NCI-H187 treated with DMSO at 0.1 percent for 48 hours (cell line): ENCODE results near the gene SPG21.
"Not testable (repeated sequence)": the region's sequence is repeated elsewhere in the genome, so short reads cannot be mapped to it uniquely, and the experiment has no call there.

ENCODE experiments used
- DNase-seq: peaks from one replicate; lab custom pipeline; 2025; lab: John Stamatoyannopoulos, UW

SPG21 gene, protein sequence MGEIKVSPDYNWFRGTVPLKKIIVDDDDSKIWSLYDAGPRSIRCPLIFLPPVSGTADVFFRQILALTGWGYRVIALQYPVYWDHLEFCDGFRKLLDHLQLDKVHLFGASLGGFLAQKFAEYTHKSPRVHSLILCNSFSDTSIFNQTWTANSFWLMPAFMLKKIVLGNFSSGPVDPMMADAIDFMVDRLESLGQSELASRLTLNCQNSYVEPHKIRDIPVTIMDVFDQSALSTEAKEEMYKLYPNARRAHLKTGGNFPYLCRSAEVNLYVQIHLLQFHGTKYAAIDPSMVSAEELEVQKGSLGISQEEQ

GRCh38 chr15:64989416-64990167 lies at the start of gene SPG21:
SPG21 (minus strand) TSS chr15:64989914; CDS start chr15:64983569, 6,345 bp downstream.
- DNase-seq = peak; percentile 32

DNA sequence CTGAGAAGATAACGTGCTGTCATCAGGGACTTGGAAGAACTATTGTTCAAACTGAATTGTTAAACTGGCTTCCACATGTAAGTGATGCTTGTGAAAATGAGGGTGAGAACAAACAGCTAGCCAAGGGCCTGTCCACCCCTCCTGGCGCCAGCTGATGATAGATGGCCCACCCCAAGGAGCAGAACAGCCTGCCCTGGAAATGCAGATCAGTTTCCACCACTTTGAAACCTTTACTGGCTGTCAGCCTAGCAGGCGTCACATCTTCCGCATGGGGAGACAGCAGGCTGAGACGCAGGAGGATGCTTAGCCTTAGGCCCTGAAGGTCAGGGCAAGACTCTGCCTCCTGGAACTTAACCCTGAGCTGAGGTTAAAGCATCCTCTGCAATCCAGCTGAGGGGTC lies 49.1 kb upstream of the SPG21 start:
- no peak for DNase-seq

DNA sequence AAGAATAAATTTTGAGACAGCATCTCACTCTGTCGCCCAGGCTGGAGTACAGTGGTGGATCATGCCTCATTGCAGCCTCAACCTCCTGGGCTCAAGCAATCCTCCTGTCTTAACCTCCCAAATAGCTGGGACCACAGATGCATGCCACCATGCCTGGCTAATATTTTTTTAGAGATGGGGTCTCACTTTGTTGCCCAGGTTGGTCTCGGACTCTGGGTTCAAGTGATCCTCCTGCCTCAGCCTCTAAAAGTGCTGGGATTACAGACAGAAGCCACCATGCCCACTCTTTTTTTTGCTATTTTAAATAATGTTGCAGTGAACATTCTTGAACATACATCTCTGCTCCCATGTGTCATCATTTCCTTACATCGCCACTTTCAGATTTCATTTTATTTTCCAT lies 48.7 kb upstream of the SPG21 start:
- no peak for DNase-seq

GRCh38 chr15:65037309-65037708 lies 47.6 kb upstream of the SPG21 start:
- DNase-seq = no peak

DNA sequence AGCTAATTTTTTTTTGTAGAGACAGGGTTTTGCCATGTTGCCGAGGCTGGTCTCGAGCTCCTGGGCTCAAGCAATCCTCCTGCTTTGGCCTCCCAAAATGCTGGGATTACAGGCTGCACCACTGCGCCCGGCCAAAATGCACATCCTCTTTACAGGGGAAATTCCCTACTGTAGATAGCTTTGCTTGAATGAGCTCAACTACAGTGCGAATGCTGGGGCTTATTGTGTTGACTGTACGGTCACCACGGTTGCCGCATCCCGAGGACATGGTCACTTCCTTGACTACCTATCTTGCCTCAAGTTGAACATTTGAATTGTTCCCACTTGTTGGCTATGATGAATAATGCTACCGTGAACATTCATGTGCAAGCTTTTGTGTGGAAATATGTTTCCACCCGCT lies 45.0 kb upstream of the SPG21 start:
- no peak for DNase-seq

DNA sequence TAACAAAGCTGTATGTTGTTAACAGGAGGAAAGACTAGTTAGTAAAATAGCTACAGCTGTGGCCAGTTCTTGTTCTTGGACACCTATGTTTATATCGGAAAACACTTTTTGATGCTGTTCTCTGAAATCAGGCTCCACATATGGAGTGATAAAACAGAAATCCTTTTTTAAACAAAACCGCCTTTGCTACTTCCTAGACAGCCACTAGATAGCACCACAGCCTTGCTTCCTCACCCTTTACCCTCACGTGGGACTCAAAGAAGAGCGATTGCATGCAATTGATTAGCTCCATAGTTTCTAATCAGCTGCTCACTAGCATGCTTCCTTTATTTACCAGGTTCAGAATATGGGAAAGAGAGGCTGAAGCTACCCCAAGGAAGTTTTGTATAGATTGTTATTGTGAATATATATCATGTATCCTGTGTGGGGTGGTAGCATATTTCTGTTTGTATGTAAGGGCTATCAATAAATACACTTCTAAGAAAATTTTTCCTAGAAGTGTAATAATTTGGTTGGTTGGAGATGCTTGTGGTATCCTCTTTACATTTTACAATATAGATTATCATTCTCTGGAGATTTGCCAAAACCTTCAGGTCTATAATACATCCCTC lies 44.0 kb upstream of the SPG21 start:
- DNase-seq = no peak

DNA sequence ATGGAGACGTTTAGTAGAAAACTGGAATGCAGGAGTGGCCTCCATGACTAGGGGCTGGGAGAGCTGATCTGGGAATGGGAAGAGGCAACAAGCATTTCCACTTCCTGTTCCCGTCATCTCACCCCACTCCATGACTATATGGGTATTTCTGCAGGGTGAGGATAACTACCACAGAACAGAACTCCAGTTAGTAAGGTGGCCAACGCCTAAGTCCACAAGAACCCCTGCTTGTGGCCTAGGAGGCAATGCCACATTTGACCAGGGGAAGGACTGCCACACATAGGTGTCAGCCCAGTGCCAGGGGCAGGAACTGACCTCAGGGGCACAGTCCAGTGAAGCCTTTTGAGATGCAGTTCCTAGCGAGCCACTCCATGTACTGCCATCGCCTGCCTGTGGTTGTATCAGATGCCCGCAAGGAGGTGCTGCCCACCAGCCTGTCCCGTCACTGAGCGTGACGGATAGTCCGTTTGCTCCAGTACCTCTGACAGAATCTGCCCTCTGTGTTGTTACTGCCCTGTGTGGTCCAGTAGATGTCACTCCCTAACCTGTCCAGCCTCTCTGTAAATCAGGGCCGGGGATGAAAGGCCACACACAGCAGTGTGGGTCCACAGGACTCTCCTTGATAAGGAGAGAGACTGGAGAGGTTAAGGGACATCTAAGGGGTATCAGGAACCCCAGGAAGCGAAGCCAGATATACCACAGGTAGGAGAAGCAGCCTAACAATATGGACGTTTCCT lies 43.3 kb upstream of the SPG21 start:
- DNase-seq = no peak

DNA sequence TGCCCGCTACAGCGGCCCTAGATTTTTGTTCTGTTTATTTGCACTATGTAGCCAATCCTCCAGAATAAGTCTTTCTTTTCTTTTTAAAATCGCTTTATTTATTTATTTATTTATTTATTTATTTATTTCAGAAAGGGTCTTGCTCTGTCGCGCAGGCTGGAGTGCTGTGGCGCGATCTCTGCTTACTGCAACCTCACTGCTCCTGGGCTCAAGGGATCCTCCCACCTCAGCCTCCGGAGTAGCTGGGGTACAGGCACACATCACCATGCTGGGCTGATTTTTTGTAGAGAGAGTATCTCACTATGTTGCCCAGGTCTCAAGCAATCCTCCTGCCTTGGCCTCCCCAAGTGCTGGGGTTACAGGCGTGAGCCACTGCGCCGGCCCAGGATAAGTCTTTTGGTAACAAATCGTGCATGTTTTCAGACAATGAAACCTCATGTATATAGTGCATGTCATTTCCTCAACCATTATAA lies 40.1 kb upstream of the SPG21 start:
- no peak for DNase-seq

DNA sequence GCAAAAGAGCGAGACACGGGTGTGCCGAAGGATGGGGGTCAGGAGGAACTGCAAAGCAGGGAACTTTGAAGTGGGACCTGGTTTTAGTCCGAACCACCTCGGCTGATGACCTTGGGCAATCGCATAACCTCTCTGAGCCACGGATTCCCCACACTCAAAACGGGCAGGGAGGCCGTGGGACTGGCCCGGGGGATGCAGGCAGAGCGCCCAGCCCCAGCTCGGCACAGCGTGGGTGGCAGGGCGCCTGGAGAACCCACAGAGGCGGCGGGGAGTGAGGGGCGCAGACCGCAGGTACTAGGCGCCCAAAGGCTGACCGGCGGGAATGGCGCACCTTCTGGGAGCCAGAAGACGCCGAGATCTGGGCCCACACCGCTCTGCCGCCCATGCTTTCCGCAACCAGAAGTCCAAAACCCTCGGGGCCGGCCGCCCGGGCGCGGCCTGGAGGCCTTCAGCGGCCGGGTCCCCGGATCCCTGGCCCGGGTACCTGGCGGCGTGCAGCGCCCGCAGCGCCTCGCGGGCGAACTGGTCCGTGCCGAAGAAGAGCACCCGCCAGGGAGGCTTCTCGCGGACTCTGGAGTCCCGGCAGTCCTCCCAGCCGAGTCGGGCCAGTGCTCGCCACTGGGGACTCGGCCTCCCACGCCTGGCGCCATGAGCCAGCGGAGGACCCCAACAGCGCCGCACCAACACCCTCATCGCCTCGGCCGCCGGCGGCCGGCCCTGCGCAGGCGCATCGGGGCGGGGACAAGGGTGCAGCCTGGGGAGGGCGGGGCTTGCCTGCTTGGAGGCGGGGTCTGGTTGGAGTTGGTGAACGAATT lies 39.4 kb upstream of the SPG21 start, which contains the start of gene MTFMT:
MTFMT (minus strand) TSS at position 719 of the 815 bp plus-strand sequence; CDS start at position 693, 26 bp downstream.
- no peak for DNase-seq

- no peak for DNase-seq
These were observed 38.6 kb upstream of the SPG21 start for GRCh38 chr15:65028338-65028737.

DNA sequence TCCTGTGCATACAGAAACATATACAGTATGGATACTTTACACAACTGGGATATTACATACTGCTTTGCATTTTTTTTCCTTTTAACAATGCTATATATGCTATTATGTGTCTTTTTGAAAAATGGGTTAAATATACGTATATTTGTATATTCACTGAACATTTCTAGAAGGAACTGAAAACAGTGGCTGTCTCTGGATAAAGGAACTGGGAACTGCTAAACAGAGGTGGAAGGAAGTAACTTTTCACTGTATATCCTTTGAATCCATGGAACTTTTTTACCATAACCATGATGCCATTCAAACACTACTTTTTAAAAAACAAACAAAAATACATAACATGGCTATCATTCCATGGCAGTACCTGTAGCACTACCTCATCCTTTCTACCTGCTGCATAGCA lies 37.9 kb upstream of the SPG21 start:
- no peak for DNase-seq

DNA sequence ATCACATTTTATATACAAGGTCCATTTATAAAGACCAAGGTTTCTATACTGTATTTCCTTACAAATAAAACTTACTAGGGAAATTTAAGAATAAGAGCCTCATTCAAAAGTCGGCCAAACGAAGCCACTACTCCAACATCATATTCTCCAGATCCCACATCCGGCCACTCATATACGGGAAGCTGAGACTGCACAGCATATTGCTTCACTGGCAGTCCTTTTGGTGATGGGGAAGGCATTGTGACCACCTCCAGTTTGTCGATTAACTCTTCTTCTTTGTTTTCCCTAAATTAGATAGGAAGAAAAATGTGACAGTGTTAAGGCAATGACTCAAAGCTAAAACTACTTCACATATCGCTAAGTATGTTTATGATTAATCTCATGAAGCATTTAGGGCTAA lies 37.0 kb upstream of the SPG21 start:
- DNase-seq = no peak

- DNase-seq = no peak
These were observed 31.8 kb upstream of the SPG21 start for GRCh38 chr15:65021488-65021887.

GRCh38 chr15:65020419-65020818 lies 30.7 kb upstream of the SPG21 start:
- no peak for DNase-seq

DNA sequence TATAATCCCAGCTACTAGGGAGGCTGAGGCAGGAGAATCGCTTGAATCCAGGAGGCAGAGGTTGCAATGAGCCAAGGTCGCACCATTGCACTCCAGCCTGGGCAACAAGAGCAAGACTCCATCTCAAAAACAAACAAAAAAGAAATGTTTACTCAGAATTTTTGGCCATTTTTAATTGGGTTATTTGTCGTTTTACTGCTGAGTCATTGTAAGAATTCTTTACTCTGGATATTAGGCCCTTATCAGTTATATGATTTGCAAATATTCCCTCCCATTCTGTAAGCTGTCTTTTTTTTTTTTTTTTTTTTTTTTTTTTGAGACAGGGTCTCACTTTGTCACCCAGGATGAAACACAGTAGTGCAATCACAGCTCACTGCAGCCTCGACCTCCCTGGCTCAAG lies 21.5 kb upstream of the SPG21 start:
- not testable (repeated sequence) for DNase-seq

DNA sequence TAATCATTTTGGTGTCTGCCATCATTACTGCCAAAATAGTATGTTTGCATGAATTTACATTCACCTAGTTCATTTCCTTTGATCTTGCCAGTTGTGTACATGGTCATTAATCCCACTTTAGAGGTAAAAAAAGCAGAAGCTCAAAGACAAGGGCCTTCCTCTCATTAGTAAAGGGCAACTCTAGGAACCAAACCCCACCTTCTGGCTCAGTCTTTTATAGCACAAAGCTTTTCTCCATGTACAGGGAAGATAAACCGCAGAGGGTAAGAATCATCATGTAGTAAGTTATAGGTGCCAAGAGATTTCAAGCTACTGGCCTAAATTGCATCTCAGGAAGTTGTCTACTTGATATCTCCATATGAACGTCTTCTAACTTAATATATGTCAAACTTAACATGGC lies 19.3 kb upstream of the SPG21 start:
- no peak for DNase-seq

DNA sequence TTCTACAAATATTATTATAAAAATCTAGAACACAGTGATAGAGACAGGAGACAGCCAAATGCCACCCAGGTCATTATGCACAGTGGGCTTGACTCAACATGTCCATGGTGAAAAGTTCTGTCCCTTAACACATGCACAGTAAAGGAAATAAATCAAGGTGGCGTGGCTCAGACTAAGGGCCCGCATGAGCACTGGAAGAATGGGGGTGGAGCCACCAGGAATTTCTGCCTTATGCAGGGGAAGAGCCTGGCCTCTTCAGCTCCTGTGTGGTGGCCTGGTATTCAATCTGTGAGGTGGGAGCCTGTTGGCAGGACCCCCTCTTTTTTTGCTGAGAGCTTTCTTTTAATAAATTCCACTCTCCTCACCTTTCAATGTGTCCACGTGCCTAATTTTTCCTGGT lies 17.2 kb upstream of the SPG21 start:
- DNase-seq = no peak

DNA sequence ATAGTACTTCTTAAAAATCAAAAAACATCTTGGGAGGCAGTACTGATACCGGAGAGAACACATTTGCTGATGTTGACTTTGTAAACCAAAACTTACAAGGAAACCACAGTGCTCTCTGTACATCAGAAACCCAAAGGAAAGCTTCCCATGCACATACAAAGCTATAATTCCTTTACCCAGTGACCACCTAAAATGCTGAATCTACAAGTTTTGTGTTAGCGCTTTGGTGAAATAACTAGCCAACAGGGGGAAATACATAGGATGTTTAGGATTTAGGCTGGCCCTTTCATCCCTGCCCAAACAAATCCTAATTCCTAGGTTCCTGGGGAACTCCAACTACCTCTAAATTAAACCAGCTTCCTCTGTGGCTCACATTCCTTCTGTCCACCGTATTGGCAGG lies 15.3 kb upstream of the SPG21 start:
- no peak for DNase-seq

DNA sequence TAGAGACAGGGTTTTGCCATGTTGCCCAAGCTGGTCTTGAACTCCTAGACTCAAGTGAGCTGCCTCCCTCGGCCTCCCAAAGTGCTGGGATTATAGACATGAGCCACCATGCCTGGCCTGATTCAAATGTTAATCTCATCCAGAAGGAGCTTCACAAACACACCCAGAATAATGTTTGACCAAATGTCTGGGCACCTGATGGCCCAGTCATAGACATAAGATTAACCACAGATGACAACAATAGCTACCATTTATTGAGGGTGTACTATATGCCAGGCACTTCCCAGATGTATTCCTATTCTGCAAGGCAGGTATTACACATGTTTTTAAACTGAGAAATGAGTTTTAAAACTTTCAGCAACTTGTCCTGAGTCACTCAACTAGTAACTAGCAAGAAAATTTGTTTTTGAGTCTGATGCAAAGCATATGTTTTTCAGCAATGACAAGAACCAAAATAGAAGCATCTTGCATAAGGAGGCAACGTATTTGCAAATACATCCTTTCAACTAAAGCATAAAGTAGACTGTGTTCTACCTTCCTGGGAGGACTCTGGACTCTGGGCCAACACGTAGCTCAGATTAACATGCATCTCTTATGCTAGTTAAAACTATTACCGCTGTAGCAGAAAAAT lies 8.1 kb upstream of the SPG21 start:
- DNase-seq = no peak

GRCh38 chr15:64997066-64997465 lies 7.4 kb upstream of the SPG21 start:
- no peak for DNase-seq

GRCh38 chr15:64993290-64993689 lies 3.6 kb upstream of the SPG21 start:
- DNase-seq = no peak
